NCI-H128 (cell line): ENCODE measurements around the gene MSRB1.
A peak's percentile ranks its signal among the peaks of the same experiment; 100 is the strongest.
"Not testable (repeated sequence)": the region's sequence is repeated elsewhere in the genome, so short reads cannot be mapped to it uniquely, and the experiment has no call there.

Experiments used
- DNase-seq: peaks from one replicate; lab custom pipeline; 2025; ENCODE audit not compliant: unreplicated experiment; lab: John Stamatoyannopoulos, UW

The MSRB1 gene

GRCh38 chr16:1941162-1942046, 1.6 kb downstream of the MSRB1 start:
- no peak for DNase-seq

- DNase-seq = no peak
These were observed 2.5 kb downstream of the MSRB1 start for GRCh38 chr16:1940273-1941161.

DNA sequence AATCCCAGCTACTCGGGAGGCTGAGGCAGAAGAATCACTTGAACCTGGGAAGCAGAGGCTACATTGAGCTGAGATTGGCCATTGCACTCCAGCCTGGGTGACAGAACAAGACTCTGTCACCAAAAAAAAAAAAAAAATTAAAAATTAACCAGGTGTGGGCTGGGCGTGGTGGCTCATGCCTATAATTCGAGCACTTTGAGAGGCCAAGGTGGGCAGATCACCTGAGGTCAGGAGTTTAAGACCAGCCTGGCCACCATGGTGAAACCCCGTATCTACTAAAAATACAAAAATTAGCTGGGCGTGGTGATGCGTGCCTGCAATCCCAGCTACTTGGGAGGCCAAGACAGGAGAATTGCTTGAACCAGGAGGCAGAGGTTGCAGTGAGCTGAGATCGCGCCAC, 3.2 kb downstream of the MSRB1 start:
- DNase-seq = not testable (repeated sequence)

GRCh38 chr16:1938910-1939309, 4.1 kb downstream of the MSRB1 start:
- DNase-seq = no peak

GRCh38 chr16:1938316-1938715, 4.7 kb downstream of the MSRB1 start:
- DNase-seq = no peak

GRCh38 chr16:1936945-1937479, 6.0 kb downstream of the MSRB1 start:
- no peak for DNase-seq

DNA sequence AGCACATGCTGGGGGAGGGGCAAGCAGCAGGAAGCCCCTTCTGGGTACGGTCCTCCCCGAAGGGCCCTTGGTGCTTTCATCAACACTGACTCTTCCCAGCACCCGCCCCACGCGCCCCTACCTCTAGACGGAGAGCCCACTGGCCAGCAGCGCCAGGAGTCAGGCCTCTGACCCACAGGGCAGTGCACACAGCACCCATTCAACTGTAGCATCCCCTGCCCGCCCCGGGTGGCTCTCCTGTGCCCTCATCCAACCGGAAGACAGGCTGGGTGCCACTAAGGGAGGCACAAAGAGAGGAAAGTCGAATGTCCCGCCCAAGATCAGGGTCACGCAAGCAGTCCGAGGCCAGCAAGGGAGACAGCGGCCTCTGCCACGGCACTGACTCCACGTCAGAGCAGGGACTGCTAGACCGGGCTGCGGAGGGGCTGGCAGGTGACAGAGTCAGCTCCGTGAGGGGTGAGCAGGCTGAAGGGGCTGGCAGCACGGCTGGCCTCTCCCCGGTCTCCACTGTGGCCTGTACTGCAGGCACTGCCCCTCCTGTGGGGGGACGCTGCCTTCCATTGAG, 9.8 kb downstream of the MSRB1 start:
- no peak for DNase-seq

GRCh38 chr16:1932050-1933028, 10.7 kb downstream of the MSRB1 start:
- no peak for DNase-seq

DNA sequence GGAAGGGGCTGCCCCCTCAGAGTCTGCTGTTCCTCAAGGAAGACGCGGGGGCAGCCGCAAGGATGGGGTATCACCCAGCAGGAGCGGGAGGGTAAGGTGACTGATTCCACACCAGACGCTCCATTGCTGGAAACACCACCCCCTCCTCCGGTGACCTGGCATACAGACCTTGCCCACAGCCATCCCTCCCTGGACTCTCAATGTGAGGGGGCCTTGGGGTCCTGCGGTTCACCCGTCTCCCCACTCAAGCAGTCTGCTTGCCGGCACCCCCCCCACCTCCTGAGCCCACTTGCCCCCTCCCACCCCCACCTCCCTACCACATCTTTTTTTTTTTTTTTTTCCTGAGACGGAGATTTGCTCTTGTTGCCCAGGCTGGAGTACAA, 12.7 kb downstream of the MSRB1 start:
- DNase-seq = no peak

DNA sequence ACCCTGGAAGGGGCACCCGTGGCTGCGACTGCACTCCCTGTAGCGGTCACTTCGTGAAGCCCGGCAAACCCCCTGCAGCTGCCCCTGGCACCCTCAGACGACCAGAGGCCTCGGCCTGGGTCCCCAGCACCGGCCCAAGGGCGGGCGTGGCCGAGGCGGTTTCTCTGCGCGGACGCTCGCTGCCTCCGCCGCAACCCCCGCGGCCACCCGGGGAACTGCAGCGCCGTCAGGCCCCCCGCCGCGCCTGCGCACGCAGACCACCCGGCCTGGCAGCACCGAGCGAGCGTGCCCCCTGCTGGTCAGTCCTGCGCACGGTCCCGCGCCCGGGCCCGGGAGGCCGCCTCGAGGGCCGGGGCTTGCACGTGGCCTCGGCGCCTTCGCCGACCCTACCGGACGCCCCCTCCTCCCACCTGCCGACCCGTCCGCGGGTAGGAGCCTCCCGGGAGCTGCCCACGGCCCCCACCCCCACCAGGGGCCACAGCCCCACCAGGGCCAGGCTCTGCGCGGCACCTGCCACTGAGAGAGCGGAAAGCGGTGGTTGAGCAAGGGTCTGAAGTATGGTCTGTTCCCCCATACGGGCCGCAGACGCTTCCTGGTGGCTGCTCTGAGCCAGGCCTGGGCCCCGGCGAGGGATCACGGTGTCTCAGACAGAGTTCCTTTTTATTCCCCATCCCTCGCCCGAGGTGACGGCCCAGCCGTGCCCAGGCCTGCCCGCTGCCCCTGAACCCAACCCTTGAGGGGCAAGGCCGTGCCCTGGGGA, 13.2 kb downstream of the MSRB1 start:
- DNase-seq = peak; percentile 4

DNA sequence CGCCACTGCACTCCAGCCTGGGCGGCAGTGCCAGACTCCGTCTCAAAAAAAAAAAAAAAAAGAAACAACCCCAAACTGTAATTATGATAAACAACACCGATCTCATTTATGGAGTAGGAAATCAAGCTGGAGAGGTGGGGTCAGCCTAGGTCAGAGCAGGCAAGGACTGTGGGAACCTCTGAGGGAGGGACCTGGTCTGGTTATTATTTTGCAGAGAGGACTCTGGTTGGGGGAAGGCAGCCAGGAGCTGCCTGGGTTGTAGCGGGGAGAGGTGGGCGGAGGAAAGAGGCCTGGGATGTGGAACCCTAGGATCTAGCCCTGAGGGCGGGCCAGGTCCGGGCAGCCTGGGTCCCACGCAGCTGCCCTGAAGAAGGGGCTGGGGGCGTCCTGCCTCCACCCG, 13.9 kb downstream of the MSRB1 start:
- DNase-seq = no peak

- no peak for DNase-seq
These were observed 16.7 kb downstream of the MSRB1 start for GRCh38 chr16:1926271-1926670.

DNA sequence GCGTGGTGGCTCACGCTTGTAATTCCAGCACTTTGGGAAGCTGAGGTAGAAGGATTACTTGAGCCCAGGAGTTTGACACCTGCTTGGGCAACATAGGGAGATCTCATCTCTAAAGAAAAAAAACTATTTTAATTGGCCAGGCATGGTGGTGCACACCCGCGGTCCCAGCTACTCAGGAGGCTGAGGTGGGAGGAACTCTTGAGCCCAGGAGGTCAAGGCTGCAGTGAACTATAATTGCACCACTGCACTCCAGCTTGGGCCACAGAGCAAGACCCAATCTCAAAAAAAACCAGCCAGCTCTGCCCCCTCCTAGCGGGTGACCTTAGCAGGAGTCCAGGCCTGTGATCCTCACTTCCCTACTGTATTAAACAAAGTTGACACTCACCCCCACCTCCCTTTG, 18.9 kb downstream of the MSRB1 start:
- no peak for DNase-seq

DNA sequence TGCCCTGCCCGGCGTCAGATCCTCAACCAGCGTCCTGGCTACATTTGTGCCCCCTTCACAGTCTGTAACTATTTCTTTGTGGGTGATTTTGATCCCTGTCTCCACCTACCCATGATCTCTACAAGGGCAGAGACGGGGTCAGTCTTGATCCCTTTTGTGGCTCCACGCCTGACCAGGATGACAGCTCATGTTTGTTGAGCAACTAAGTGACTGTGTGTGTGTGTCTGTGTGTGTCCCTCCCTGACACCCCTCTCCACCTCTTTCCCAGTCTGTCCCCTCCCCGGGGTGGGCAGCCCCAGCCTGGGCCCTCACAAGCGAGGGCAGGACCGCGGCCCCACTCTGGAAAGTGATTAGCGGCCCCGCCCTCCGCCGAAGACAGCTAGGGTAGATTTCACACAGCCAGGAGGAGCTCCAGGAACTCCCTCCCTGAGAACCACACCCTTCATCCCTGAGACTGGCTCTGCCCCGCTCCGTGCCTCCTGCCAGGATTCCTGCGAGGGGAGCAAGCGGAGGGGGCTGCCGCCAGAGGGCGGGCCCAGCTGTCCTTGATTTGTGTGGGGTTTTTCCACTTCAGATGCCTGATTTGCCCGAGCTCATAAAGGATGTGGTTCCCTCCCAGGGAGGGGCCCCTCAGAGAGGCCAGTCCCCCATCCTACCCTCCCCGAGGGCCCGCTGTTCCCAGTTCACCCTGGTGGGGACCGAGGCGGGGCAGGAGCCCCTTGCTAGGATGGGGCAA, 19.5 kb downstream of the MSRB1 start:
- no peak for DNase-seq

- no peak for DNase-seq
These were observed 20.6 kb downstream of the MSRB1 start for GRCh38 chr16:1922357-1922756.

GRCh38 chr16:1920727-1921171, 22.2 kb downstream of the MSRB1 start:
- DNase-seq = no peak

DNA sequence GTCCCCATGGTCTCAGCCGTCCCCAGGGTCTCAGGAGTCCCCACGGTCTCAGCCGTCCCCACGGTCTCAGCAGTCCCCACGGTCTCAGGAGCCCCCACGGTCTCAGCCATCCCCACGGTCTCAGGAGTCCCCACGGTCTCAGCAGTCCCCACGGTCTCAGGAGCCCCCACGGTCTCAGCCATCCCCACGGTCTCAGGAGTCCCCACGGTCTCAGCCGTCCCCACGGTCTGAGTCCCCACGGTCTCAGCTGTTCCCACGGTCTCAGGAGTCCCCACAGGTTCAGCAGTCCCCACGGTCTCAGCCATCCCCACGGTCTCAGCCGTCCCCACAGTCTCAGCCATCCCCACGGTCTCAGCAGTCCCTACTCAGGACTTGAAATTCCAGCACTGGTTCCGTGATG, 22.9 kb downstream of the MSRB1 start:
- not testable (repeated sequence) for DNase-seq

DNA sequence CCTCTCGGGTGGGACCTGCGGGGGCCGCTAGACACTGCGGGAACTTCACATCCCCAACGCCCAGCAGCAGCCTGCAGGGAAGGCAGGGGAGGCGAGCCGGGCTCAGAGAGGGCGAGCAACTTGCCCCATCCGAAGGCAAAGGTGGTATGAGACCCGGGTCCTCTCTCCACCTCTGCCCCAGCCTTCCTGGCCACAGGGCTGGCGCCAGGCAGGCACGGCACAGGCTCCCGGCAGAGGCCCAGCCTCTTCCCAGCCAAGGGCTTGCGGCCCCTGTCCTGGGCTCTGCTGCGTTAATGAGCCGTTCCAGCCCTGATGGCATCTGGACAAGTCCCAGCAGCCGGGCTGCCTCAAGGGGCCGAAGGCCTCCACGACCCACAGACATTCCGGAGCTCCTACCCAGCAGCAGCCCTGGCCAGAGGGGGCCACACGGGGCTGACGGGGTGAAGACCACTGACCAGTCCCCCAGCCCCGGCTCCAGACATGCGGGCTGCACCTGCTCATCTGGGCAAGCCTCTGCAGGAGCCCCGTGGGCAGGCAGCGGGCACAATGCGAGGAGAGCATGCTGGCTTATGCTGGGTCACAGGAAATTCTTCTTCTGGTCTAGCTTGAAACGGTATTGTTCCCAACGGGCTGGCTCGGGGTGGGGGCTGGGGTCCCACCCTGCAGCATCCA, 23.5 kb downstream of the MSRB1 start:
- DNase-seq = no peak
